Activated CD8-positive, alpha-beta memory T cell treated with anti-CD3 and anti-CD28 coated beads, Interleukin-2, amount 10 ng/mL, durations not matched to agents 7 days and 5 days (primary cell): Measurements from ENCODE around the gene ST6GAL1. TPM values are rescaled to one million over a fixed set of nuclear protein-coding genes. Genes with fewer than 3 reads are reported as not detected.

ENCODE experiments used
- ATAC-seq: fragments of 150-1000 bp; cut with Tn5 transposase; one replicate; pipeline ENCODE4 v1.10.0; 2021; ENCODE audit warnings: moderate library complexity
- CTCF ChIA-PET: fragments of 350-600 bp; sonication (Branson Sonifier 250); formaldehyde crosslinking; loops from one replicate; lab custom pipeline; 2021; ENCODE audit warnings: antibody characterized with exemption; lab: Charles Lee
- DNase-seq: peaks from one replicate; pipeline ENCODE4 v3.0.0-alpha.2; 2020
- H3K27ac Mint-ChIP-seq: one replicate; pipeline ENCODE4 v1.8.0; 2021; ENCODE audit warnings: mild to moderate bottlenecking, mixed read lengths
- H3K27me3 Mint-ChIP-seq: one replicate; pipeline ENCODE4 v1.8.0; 2021; ENCODE audit warnings: mixed read lengths
- H3K36me3 Mint-ChIP-seq: one replicate; pipeline ENCODE4 v1.8.0; 2021; ENCODE audit warnings: mild to moderate bottlenecking, mixed read lengths
- H3K4me1 Mint-ChIP-seq: one replicate; pipeline ENCODE4 v1.8.0; 2021; ENCODE audit warnings: mixed read lengths
- H3K4me3 Mint-ChIP-seq: one replicate; pipeline ENCODE4 v1.8.0; 2021; ENCODE audit warnings: mild to moderate bottlenecking, moderate library complexity, mixed read lengths
- H3K9me3 Mint-ChIP-seq: one replicate; pipeline ENCODE4 v1.8.0; 2022; ENCODE audit warnings: low read depth, mixed read lengths
- total RNA-seq, 2 experiments: library from RNA; stranded (reverse); gene quantifications; one replicate each; pipeline ENCODE4 v1.2.3, GENCODE V29; 2021

The ST6GAL1 gene
- total RNA-seq, 2 experiments from 2014 or later, result 77.9 to 102 TPM

DNA sequence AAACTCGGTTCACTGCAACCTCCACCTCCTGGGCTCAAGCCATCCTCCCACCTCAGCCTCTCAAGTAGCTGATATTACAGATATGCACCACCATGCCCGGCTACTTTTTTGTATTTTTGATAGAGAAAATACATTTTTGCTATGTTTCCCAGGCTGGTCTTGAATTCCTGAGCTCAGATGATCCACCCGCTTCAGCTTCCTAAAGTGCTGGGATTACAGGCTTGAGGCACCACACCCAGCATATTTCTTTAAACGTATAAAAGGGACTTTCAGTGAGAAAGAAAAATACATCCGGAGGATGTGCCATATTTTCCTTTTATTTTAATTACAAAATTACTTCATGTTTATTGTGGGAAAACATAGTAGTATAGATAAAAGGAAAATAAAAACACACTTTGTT, 153.8 kb downstream of the ST6GAL1 start:
- DNase-seq, result no peak
- no peak overlapping the region for H3K27ac Mint-ChIP-seq
- CTCF ChIA-PET, result interaction anchor here (0.9 to 1.3 kb wide), 2 partner anchors 29 to 81 kb away, joined by 4 to 6 read pairs; no protein-coding TSS in a partner anchor
- no peak overlapping the region for H3K4me3 Mint-ChIP-seq
- no peak for ATAC-seq
- peaks cover 11% of the 10 kb centered on the region for H3K9me3 Mint-ChIP-seq
- peaks cover 15% of the 10 kb centered on the region for H3K36me3 Mint-ChIP-seq
- no peaks in the 10 kb centered on the region for H3K27me3 Mint-ChIP-seq
- H3K4me1 Mint-ChIP-seq, result peaks cover 1% of the 10 kb centered on the region

DNA sequence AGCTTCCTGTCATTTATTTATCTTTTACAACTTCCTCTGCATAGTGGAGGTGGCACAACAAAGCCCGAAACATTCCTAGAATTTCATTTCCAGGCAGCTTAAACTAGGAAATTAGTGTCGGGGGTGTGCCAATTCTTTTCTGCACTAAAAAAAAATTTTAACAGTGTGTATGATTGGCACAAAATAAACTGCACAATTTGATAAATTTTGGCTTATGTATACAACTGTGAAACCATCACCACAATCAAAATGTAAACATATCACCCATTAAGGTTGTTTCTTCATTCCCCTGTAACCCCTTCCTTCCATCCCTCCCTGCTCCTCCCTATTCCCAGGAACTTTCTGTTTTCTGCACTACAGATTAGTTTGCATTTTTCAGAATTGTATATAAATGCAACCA, 154.3 kb downstream of the ST6GAL1 start:
- Mint-ChIP-seq H3K4me1 (peaks cover 1% of the 10 kb centered on the region), H3K27me3 (no peaks in the 10 kb centered on the region), H3K9me3 (peaks cover 11% of the 10 kb centered on the region), H3K36me3 (peaks cover 15% of the 10 kb centered on the region), H3K4me3 (no peak overlapping the region), H3K27ac (no peak overlapping the region)
- DNase-seq (no peak), ATAC-seq (no peak)
- CTCF ChIA-PET, result interaction anchor here (0.9 to 1.3 kb wide), 2 partner anchors 29 to 80 kb away, joined by 4 to 6 read pairs; no protein-coding TSS in a partner anchor

DNA sequence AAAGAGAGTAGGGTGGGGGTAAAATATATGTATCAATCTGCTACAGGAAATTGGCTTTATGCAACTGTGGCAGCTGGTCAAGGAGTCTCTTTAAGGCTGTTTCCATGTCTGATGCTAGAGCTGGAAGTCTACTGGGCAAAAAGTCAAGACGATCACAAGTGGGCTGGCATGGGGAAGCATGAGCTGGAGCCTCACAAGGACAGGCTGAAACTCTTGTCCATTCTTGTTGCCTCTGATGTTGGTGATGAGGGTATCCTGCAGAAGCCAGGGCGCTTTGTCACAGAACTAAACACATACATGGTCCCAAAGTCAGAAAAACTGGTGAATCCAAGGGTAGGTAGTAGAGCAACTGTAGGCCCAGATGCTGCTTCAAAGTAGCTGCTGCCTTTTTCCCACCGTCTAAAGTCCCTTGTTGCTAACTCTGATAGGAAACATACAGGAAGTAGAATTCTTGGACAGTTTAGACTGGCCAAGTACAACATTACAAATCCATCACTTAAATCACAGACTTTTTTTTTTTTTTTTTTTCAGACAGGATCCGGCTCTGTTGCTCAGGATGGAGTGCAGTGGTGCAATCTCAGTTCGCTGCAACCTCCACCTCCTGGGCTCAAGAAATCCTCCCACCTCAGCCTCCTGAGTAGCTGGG, 154.8 kb downstream of the ST6GAL1 start:
- ATAC-seq (no peak), DNase-seq (no peak)
- H3K4me1 Mint-ChIP-seq, result peaks cover 1% of the 10 kb centered on the region
- CTCF ChIA-PET, result interaction anchor here (0.6 to 1.3 kb wide), 4 partner anchors 28 to 83 kb away, joined by 3 to 6 read pairs (median 4); no protein-coding TSS in a partner anchor
- H3K27ac Mint-ChIP-seq, result no peak overlapping the region
- H3K27me3 Mint-ChIP-seq, result no peaks in the 10 kb centered on the region
- H3K4me3 Mint-ChIP-seq, result no peak overlapping the region
- peaks cover 14% of the 10 kb centered on the region for H3K36me3 Mint-ChIP-seq
- H3K9me3 Mint-ChIP-seq, result peaks cover 13% of the 10 kb centered on the region

- Mint-ChIP-seq H3K27me3 (no peaks in the 10 kb centered on the region), H3K9me3 (peaks cover 13% of the 10 kb centered on the region), H3K36me3 (peaks cover 16% of the 10 kb centered on the region), H3K4me3 (no peak overlapping the region), H3K4me1 (peaks cover 1% of the 10 kb centered on the region), H3K27ac (no peak overlapping the region)
- ATAC-seq (no peak), DNase-seq (no peak)
- CTCF ChIA-PET, result interaction anchor here (0.6 to 0.8 kb wide), 2 partner anchors 28 to 84 kb away, joined by 3 to 5 read pairs; no protein-coding TSS in a partner anchor
Observed at GRCh38 chr3:187085933-187086332, 155.6 kb downstream of the ST6GAL1 start.

DNA sequence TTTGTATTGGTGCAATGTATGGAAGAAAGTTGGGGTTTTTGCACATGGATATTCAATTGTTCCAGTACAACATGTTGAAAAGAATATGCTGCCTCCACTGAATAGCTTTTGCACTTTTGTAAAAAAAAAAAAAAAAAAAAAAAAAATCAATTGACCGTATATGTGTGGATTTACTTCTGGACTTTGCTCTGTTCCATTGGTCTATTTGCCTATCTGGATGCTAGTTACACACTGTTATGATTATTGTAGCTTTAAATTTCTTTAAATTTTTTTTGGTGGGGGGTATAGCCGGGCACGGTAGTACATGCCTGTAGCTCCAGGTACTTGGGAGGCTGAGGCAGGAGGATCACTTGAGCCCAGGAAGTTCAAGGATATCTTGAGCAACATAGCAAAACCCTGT, 156.5 kb downstream of the ST6GAL1 start:
- CTCF ChIA-PET, result interaction anchor here (0.7 kb wide), 1 partner anchor 233 kb away, joined by 3 read pairs; no protein-coding TSS in a partner anchor
- H3K4me3 Mint-ChIP-seq, result no peak overlapping the region
- ATAC-seq (no peak), DNase-seq (no peak)
- H3K36me3 Mint-ChIP-seq, result peaks cover 18% of the 10 kb centered on the region
- H3K4me1 Mint-ChIP-seq, result peaks cover 1% of the 10 kb centered on the region
- H3K27me3 Mint-ChIP-seq, result peaks cover 2% of the 10 kb centered on the region
- no peak overlapping the region for H3K27ac Mint-ChIP-seq
- H3K9me3 Mint-ChIP-seq, result peaks cover 16% of the 10 kb centered on the region

DNA sequence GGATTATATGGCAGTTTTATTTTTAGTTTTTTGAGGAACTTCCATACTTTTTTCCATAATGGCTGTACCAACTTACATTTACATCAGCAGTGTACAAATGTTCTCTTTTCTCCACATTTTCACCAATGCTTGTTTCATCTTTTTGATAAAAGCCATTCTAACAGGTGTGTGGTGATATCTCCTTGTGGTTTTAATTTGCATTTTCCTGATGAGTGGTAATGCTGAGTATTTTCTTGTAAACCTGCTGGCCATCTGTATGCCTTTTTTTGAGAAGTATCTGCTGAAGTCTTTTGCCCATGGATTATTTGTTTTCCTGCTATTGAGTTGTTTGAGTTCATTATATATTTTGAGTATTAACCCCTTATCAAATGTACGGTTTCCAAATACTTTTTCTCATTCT, 158.4 kb downstream of the ST6GAL1 start:
- no peak for ATAC-seq
- peaks cover 2% of the 10 kb centered on the region for H3K27me3 Mint-ChIP-seq
- H3K27ac Mint-ChIP-seq, result no peak overlapping the region
- no peak overlapping the region for H3K4me3 Mint-ChIP-seq
- DNase-seq, result no peak
- CTCF ChIA-PET, result no interaction called here
- peaks cover 27% of the 10 kb centered on the region for H3K9me3 Mint-ChIP-seq
- peaks cover 1% of the 10 kb centered on the region for H3K4me1 Mint-ChIP-seq
- H3K36me3 Mint-ChIP-seq, result peaks cover 26% of the 10 kb centered on the region

- no peak overlapping the region for H3K4me3 Mint-ChIP-seq
- DNase-seq, result no peak
- H3K36me3 Mint-ChIP-seq, result peaks cover 43% of the 10 kb centered on the region
- H3K4me1 Mint-ChIP-seq, result peaks cover 10% of the 10 kb centered on the region
- H3K27me3 Mint-ChIP-seq, result peaks cover 2% of the 10 kb centered on the region
- H3K9me3 Mint-ChIP-seq, result peaks cover 29% of the 10 kb centered on the region
- no peak for ATAC-seq
- no peak overlapping the region for H3K27ac Mint-ChIP-seq
- CTCF ChIA-PET, result interaction anchor here (0.7 to 2.3 kb wide), 7 partner anchors 8 to 244 kb away, joined by 3 to 6 read pairs (median 4); partner anchors contain the start of gene RPL39L
Observed at GRCh38 chr3:187093320-187093719, 163.0 kb downstream of the ST6GAL1 start.

GRCh38 chr3:187098923-187099512, 168.7 kb downstream of the ST6GAL1 start:
- Mint-ChIP-seq H3K27me3 (no peaks in the 10 kb centered on the region), H3K9me3 (peaks cover 11% of the 10 kb centered on the region), H3K4me1 (peaks cover 41% of the 10 kb centered on the region), H3K4me3 (no peak overlapping the region), H3K27ac (no peak overlapping the region), H3K36me3 (peaks cover 30% of the 10 kb centered on the region)
- ATAC-seq, result no peak
- CTCF ChIA-PET, result no interaction called here
- DNase-seq, result no peak

DNA sequence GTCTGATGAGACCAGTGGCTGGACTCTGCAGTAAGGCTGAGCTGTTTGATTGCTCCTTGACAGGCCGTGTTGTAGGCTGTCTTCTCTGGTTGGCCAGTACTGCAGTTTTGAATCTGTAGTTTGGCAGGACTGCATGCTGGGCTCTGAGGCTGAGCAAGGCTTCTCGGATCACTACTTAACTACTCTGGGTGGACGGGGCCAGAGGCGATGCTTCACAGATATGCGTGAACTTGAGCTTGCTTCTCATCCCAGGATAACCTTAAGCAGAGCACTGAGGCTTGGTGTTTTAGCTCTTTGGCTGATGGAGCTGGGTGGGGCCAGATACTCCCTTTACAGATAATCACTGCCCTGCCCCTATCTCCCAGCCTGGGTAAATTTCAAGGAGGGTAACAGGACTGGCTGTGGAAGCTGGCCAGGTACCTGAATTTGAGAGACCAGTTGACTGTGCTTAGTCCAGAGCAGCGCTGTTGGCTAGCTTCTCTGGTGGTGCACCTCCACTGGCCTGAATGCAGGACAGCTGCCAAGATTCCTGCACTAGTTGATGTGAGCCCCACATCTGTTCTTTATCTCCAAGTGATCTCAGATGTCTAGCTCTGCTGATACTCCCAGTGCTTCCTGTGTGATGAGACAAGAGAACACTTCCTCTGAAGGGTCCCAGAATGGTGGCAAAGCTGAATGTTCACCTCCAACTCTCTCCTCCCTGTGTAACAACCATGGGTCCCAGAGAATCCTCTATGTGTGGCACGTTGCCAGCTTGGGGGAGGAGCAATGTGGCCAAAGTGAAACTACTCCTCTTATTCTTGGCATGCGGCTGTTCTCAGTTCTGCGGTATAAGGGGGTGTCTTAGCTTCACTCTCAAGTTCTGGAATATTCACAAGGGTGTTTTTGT, 171.1 kb downstream of the ST6GAL1 start:
- Mint-ChIP-seq H3K27me3 (peaks cover 2% of the 10 kb centered on the region), H3K27ac (peak overlapping the region; percentile 52)

GRCh38 chr3:187102073-187102634, 171.8 kb downstream of the ST6GAL1 start:
- H3K4me3 Mint-ChIP-seq, result peak overlapping the region; percentile 52
- peak overlapping the region; percentile 30 for H3K27ac Mint-ChIP-seq
- DNase-seq (no peak), ATAC-seq (no peak)
- peaks cover 12% of the 10 kb centered on the region for H3K36me3 Mint-ChIP-seq
- CTCF ChIA-PET, result interaction anchor here (1.5 to 3.4 kb wide), 10 partner anchors 9 to 253 kb away, joined by 3 to 28 read pairs (median 6); partner anchors contain the start of gene RPL39L
- H3K27me3 Mint-ChIP-seq, result peaks cover 2% of the 10 kb centered on the region
- peaks cover 49% of the 10 kb centered on the region for H3K4me1 Mint-ChIP-seq
- H3K9me3 Mint-ChIP-seq, result peaks cover 1% of the 10 kb centered on the region

More for the DNA sequence above, 171.1 kb downstream of the ST6GAL1 start:
- peak; percentile 71 for DNase-seq
- H3K4me1 Mint-ChIP-seq, result peaks cover 52% of the 10 kb centered on the region
- peak; percentile 81 for ATAC-seq
- peaks cover 18% of the 10 kb centered on the region for H3K36me3 Mint-ChIP-seq
- CTCF ChIA-PET, result interaction anchor here (1.5 to 3.4 kb wide), 10 partner anchors 9 to 252 kb away, joined by 3 to 28 read pairs (median 6); partner anchors contain the start of gene RPL39L
- peaks cover 3% of the 10 kb centered on the region for H3K9me3 Mint-ChIP-seq
- H3K4me3 Mint-ChIP-seq, result peak overlapping the region; percentile 52

- ATAC-seq (no peak), DNase-seq (no peak)
- no peak overlapping the region for H3K27ac Mint-ChIP-seq
- no peaks in the 10 kb centered on the region for H3K9me3 Mint-ChIP-seq
- H3K4me3 Mint-ChIP-seq, result no peak overlapping the region
- H3K4me1 Mint-ChIP-seq, result peaks cover 43% of the 10 kb centered on the region
- H3K27me3 Mint-ChIP-seq, result peaks cover 2% of the 10 kb centered on the region
- peaks cover 6% of the 10 kb centered on the region for H3K36me3 Mint-ChIP-seq
- CTCF ChIA-PET, result interaction anchor here (1.8 to 2.7 kb wide), 4 partner anchors 11 to 66 kb away, joined by 3 to 11 read pairs (median 10); no protein-coding TSS in a partner anchor
Observed at GRCh38 chr3:187103251-187103650, 172.9 kb downstream of the ST6GAL1 start.

GRCh38 chr3:187104342-187104741, 174.0 kb downstream of the ST6GAL1 start:
- Mint-ChIP-seq H3K27me3 (peaks cover 2% of the 10 kb centered on the region), H3K4me3 (no peak overlapping the region), H3K4me1 (peaks cover 32% of the 10 kb centered on the region), H3K36me3 (peaks cover 1% of the 10 kb centered on the region), H3K27ac (no peak overlapping the region), H3K9me3 (no peaks in the 10 kb centered on the region)
- DNase-seq, result no peak
- CTCF ChIA-PET, result interaction anchor here (0.9 to 3.9 kb wide), 5 partner anchors 9 to 60 kb away, joined by 3 to 14 read pairs (median 7); partner anchors contain the start of gene RPL39L
- ATAC-seq, result no peak
